PC-9 (cell line): Measurements from ENCODE around the gene CNRIP1.

Experiments
- EZH2 ChIP-seq: fragments of 200-600 bp; sonication (generic); IDR thresholded peaks from 2 replicates; pipeline ENCODE4 v1.8.0; 2017; ENCODE audit warnings: antibody characterized with exemption, low read depth
- TF ChIP-seq, protein P1 (sequence below): fragments of 200-600 bp; sonication (generic); conservative IDR thresholded peaks from 2 replicates; pipeline ENCODE4 v1.6.1; 2017; ENCODE audit warnings: mixed run types, antibody characterized with exemption, mild to moderate bottlenecking, moderate library complexity

DNA sequence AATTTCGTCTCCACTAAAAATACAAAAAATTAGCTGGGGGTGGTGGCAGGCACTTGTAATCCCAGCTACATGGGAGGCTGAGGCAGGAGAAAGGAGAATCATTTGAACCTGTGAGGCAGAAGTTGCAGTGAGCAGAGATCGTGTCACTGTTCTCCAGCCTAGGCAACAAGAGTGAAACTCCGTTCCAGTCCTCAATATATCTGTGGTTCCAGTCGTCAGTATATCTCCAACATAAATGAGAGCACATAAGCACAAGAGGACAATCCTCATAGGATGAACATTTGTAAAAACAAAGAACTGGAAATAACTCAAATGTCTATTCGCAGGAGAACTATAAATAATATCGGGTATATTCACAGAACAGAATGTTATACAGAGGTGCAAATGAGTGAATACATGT is 32.2 kb upstream of the CNRIP1 start:
- TF ChIP-seq, protein P1, sequence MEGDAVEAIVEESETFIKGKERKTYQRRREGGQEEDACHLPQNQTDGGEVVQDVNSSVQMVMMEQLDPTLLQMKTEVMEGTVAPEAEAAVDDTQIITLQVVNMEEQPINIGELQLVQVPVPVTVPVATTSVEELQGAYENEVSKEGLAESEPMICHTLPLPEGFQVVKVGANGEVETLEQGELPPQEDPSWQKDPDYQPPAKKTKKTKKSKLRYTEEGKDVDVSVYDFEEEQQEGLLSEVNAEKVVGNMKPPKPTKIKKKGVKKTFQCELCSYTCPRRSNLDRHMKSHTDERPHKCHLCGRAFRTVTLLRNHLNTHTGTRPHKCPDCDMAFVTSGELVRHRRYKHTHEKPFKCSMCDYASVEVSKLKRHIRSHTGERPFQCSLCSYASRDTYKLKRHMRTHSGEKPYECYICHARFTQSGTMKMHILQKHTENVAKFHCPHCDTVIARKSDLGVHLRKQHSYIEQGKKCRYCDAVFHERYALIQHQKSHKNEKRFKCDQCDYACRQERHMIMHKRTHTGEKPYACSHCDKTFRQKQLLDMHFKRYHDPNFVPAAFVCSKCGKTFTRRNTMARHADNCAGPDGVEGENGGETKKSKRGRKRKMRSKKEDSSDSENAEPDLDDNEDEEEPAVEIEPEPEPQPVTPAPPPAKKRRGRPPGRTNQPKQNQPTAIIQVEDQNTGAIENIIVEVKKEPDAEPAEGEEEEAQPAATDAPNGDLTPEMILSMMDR, result no peak
- TF ChIP-seq EZH2, result no peak
